GM12878 (cell line): Measurements from ENCODE around the gene SLC36A3. TPM values are rescaled to one million over a fixed set of nuclear protein-coding genes. Genes with fewer than 3 reads are reported as not detected.

Experiments
- ATAC-seq: fragments of 200-7000 bp; cut with Tn5 transposase; 3 replicates; pipeline ENCODE4 v1.9.1; 2020; ENCODE audit warnings: mild to moderate bottlenecking, moderate library complexity
- BruUV-seq: library from RNA; stranded (reverse); fragments of 400-500 nt; replicated peaks from 2 replicates; lab custom pipeline; 2021; lab: Mats Ljungman, UMichigan
- CTCF ChIA-PET: fragments of 300-600 bp; sonication (Branson Sonifier 250); formaldehyde crosslinking; extraction: SDS; loops from one replicate; lab custom pipeline; 2021; ENCODE audit warnings: inconsistent platforms; lab: Yijun Ruan, JAX
- POLR2A ChIA-PET: fragments of 350-600 bp; formaldehyde crosslinking; extraction: SDS; loops from one replicate; lab custom pipeline; 2021; ENCODE audit warnings: inconsistent platforms; lab: Charles Lee
- RAD21 ChIA-PET: fragments of 300-600 bp; sonication (Branson Sonifier 250); formaldehyde crosslinking; loops from one replicate; lab custom pipeline; 2023; ENCODE audit warnings: antibody characterized with exemption; ENCODE audit not compliant: unreplicated experiment; lab: Charles Lee
- SMC1A ChIA-PET: fragments of 300-600 bp; sonication (Branson Sonifier 250); formaldehyde crosslinking; loops from one replicate; lab custom pipeline; 2023; ENCODE audit not compliant: unreplicated experiment, uncharacterized antibody; lab: Charles Lee
- DNase-seq: peaks from one replicate; pipeline ENCODE4 v3.0.0-alpha.2; 2011; ENCODE audit warnings: low read depth, low spot score
- FAIRE-seq: peaks from 3 replicates; lab custom pipeline; 2011; peaks lifted over from hg19 to GRCh38; lab: Jason Lieb, UNC
- H2AFZ ChIP-seq: 2 replicates; pipeline ENCODE4 v1.6.0; 2011; ENCODE audit warnings: low read depth, low read length, control low read depth; ENCODE audit not compliant: control insufficient read depth
- H3K27ac ChIP-seq: 2 replicates; pipeline ENCODE4 v1.5.1; 2011; ENCODE audit warnings: control low read depth; ENCODE audit not compliant: control insufficient read depth, insufficient read depth
- H3K27me3 ChIP-seq, 2 experiments: replicated peaks in 1 of 2; 2 replicates each; pipeline versions ENCODE4 v1.6.0 to v1.6.1; 2011; ENCODE audit warnings: low read length in 1 of 2; ENCODE audit not compliant: control insufficient read depth in 2 of 2, insufficient read depth in 2 of 2
- H3K36me3 ChIP-seq, 2 experiments: 2 replicates each; pipeline ENCODE4 v1.5.1; 2011; ENCODE audit warnings: low read length in 1 of 2; ENCODE audit not compliant: control insufficient read depth in 2 of 2, insufficient read depth in 2 of 2
- H3K4me1 ChIP-seq: 2 replicates; pipeline ENCODE4 v1.6.1; 2011; ENCODE audit warnings: mild to moderate bottlenecking, low read length, moderate library complexity, mixed read lengths; ENCODE audit not compliant: control insufficient read depth, insufficient read depth
- H3K4me2 ChIP-seq: 2 replicates; pipeline ENCODE4 v1.6.0; 2011; ENCODE audit warnings: control low read depth; ENCODE audit not compliant: control insufficient read depth, insufficient read depth
- H3K4me3 ChIP-seq: fragments of 200-600 bp; sonication (generic); 2 replicates; pipeline ENCODE4 v1.5.1; 2016
- H3K79me2 ChIP-seq: 2 replicates; pipeline ENCODE4 v1.6.0; 2011; ENCODE audit warnings: low read length; ENCODE audit not compliant: control insufficient read depth, insufficient read depth
- H3K9ac ChIP-seq: 2 replicates; pipeline ENCODE4 v1.8.0; 2011; ENCODE audit warnings: low read length, control low read depth, mixed read lengths; ENCODE audit not compliant: control insufficient read depth, insufficient read depth
- H3K9me3 ChIP-seq: replicated peaks from 3 replicates; pipeline ENCODE4 v1.5.1; 2011; ENCODE audit warnings: mild to moderate bottlenecking, low read length; ENCODE audit not compliant: control insufficient read depth, insufficient read depth
- H4K20me1 ChIP-seq: 2 replicates; pipeline ENCODE4 v1.6.0; 2011; ENCODE audit not compliant: control insufficient read depth, insufficient read depth
- NBN ChIP-seq: fragments of 450-650 bp; IDR thresholded peaks from 2 replicates; pipeline ENCODE4 v1.6.1; 2016
- RCOR1 ChIP-seq: conservative IDR thresholded peaks from 2 replicates; pipeline ENCODE4 v1.6.1; 2012; ENCODE audit warnings: low read depth, low read length, improper control_type of control experiment
- SMC3 ChIP-seq: IDR thresholded peaks from 2 replicates; pipeline ENCODE4 v1.6.1; 2011; ENCODE audit warnings: low read length, improper control_type of control experiment, borderline replicate concordance
- SREBF1 ChIP-seq: IDR thresholded peaks from 2 replicates; pipeline ENCODE4 v1.6.1; 2012; ENCODE audit warnings: mild to moderate bottlenecking, low read length
- WGBS: methylation state at CpG from one replicate; pipeline ENCODE4 v1.1.6; 2016; ENCODE audit warnings: low lambda C conversion rate; ENCODE audit not compliant: insufficient replicate concordance, insufficient coverage; ENCODE audit errors: missing lambda C conversion rate; 5-methylcytosine and 5-hydroxymethylcytosine counted together
- in situ Hi-C: fragments of 300-500 bp; cut with MboI; formaldehyde crosslinking; loops from 9 replicates; pipeline ENCODE4 v1.14.3; 2018; ENCODE audit warnings: mixed read lengths
- intact Hi-C: fragments of 100-400 bp; cut with micrococcal nuclease; formaldehyde crosslinking; loops from one replicate; pipeline ENCODE4 v1.14.2; 2022; ENCODE audit not compliant: unreplicated experiment
- polyA plus RNA-seq, 11 experiments: library from polyadenylated mRNA; depleted of rRNA in 4 of 11; unstranded in 6 of 11; stranded (reverse) in 5 of 11; fragments of >200 nt; fragmentation: Nextera tagmentation in 4 of 11; fragmentation: Illumina TruSeq in 1 of 11; extraction: Ambion mirVana in 4 of 11; extraction: Trizol in 1 of 11; gene quantifications; 1 replicate in 1 of 11; 2 replicates in 10 of 11; pipeline versions ENCODE4 v1.2.1 to v1.2.3, GENCODE V29; 2011 to 2016; ENCODE audit warnings: inconsistent platforms in 2 of 11, missing spikeins in 2 of 11, low read depth in 1 of 11
- total RNA-seq, 4 experiments: library from RNA; depleted of rRNA in 3 of 4; stranded (reverse); fragments of >200 nt in 3 of 4; fragmentation: Illumina TruSeq in 1 of 4; extraction: Trizol in 1 of 4; gene quantifications; 2 replicates each; pipeline versions ENCODE4 v1.2.1 to v1.2.3, GENCODE V29; 2013 to 2021
- TF ChIP-seq, protein P1 (sequence below): IDR thresholded peaks from 2 replicates; pipeline ENCODE4 v1.6.1; 2012; ENCODE audit warnings: low read depth, low read length, improper control_type of control experiment
- TF ChIP-seq, protein P2 (sequence below): IDR thresholded peaks from 2 replicates; pipeline ENCODE4 v1.6.1; 2012; ENCODE audit warnings: low read depth, low read length, improper control_type of control experiment
- TF ChIP-seq, protein P3 (sequence below): IDR thresholded peaks from 2 replicates; pipeline ENCODE4 v1.6.1; 2012; ENCODE audit warnings: improper control_type of control experiment, low read depth, low read length; ENCODE audit not compliant: insufficient replicate concordance
- TF ChIP-seq, protein P4 (sequence below): IDR thresholded peaks from 2 replicates; pipeline ENCODE4 v1.6.1; 2012; ENCODE audit warnings: mild to moderate bottlenecking, low read depth, low read length
- TF ChIP-seq, protein P5 (sequence below): fragments of 450-650 bp; IDR thresholded peaks from 2 replicates; pipeline ENCODE4 v1.6.1; 2017; ENCODE audit warnings: low read depth, mild to moderate bottlenecking, moderate library complexity

SLC36A3 gene
- total and polyA plus RNA-seq, 10 of the 15 experiments (the other 5 are each of a cell fraction or from before 2014, with no cell fraction given), result 0.03 TPM; not detected in 9

DNA sequence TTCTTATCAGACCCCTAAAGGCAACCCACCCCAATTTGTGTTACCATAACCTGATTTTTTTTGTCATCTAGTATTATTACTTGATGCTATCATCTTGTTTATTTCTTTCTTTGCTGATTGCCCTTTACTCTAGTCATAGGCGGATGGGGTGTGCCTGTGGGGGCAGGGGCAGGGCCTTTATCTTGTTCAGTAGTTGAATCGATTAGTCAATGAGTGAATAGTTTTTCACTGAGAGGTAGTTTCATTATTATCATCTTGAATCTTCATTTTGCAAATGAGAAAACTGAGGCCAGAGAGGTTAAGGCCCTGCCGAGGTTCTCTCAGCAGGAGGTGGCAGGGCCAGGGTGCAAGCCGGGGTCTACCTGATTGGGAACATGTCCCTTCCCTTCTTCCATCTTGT is 60.0 kb downstream of the SLC36A3 start (continued):
- TF ChIP-seq, protein P1, sequence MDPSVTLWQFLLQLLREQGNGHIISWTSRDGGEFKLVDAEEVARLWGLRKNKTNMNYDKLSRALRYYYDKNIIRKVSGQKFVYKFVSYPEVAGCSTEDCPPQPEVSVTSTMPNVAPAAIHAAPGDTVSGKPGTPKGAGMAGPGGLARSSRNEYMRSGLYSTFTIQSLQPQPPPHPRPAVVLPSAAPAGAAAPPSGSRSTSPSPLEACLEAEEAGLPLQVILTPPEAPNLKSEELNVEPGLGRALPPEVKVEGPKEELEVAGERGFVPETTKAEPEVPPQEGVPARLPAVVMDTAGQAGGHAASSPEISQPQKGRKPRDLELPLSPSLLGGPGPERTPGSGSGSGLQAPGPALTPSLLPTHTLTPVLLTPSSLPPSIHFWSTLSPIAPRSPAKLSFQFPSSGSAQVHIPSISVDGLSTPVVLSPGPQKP, result no peak
- TF ChIP-seq, protein P2, sequence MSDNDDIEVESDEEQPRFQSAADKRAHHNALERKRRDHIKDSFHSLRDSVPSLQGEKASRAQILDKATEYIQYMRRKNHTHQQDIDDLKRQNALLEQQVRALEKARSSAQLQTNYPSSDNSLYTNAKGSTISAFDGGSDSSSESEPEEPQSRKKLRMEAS, result no peak
- TF ChIP-seq SMC3, result no peak
- no peak for TF ChIP-seq SREBF1
- TF ChIP-seq, all 136 proteins: peak for 0

DNA sequence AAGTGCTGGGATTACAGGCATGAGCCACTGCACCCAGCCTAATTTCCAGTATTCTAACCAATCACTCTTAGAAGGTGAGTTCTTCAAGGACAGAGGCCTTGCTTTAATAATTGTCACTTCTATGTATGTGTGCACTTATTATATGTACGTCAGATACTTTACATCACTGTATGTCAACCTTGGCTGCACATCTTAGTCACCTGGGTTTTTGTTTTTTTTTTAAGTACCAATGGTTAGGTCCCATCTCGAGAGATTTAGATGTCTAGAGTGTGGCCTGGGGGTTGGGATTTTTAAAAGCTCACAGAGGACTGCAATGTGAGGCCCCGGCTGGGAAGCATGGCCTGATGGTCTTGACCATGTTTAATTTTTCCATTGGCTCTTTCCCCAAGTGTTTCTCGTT is 60.4 kb downstream of the SLC36A3 start:
- whole genome bisulfite sequencing, result 41% methylated on average over 4 of the region's 4 CpGs
- FAIRE-seq (no peak), ATAC-seq (no peak), DNase-seq (no peak)
- RAD21 ChIA-PET, result interaction anchor here (1.1 to 7.0 kb wide), 2 partner anchors 10 to 128 kb away, joined by 3 to 81 read pairs; partner anchors contain the start of gene GM2A
- intact Hi-C loops, result no loop called here
- CTCF ChIA-PET, result interaction anchor here (2.5 to 9.9 kb wide), 5 partner anchors 10 to 191 kb away, joined by 11 to 293 read pairs (median 62); partner anchors contain the start of genes CCDC69 and GM2A
- Histone ChIP-seq H4K20me1 (no peaks in the 10 kb centered on the region), H3K4me2 (no peak overlapping the region), H3K4me3 (no peak overlapping the region), H3K79me2 (no peaks in the 10 kb centered on the region), H3K27ac (no peak overlapping the region), H3K27me3 (no peaks in the 10 kb centered on the region), H2AFZ (no peak overlapping the region), H3K9me3 (no peaks in the 10 kb centered on the region; the same call in 1 of the 3 replicates), H3K4me1 (peaks cover 60% of the 10 kb centered on the region), H3K36me3 (no peaks in the 10 kb centered on the region), H3K9ac (no peak overlapping the region)
- POLR2A ChIA-PET, result interaction anchor here (0.5 to 10.2 kb wide), 4 partner anchors 10 to 114 kb away, joined by 3 to 290 read pairs (median 32); partner anchors contain the start of genes CCDC69 and GM2A
- SMC1A ChIA-PET, result interaction anchor here (0.6 to 11.1 kb wide), 5 partner anchors 8 to 117 kb away, joined by 3 to 325 read pairs (median 76); partner anchors contain the start of genes CCDC69 and GM2A
- BruUV-seq, result no TSS peak
- in situ Hi-C loops, result no loop called here
- TF ChIP-seq, protein P3, sequence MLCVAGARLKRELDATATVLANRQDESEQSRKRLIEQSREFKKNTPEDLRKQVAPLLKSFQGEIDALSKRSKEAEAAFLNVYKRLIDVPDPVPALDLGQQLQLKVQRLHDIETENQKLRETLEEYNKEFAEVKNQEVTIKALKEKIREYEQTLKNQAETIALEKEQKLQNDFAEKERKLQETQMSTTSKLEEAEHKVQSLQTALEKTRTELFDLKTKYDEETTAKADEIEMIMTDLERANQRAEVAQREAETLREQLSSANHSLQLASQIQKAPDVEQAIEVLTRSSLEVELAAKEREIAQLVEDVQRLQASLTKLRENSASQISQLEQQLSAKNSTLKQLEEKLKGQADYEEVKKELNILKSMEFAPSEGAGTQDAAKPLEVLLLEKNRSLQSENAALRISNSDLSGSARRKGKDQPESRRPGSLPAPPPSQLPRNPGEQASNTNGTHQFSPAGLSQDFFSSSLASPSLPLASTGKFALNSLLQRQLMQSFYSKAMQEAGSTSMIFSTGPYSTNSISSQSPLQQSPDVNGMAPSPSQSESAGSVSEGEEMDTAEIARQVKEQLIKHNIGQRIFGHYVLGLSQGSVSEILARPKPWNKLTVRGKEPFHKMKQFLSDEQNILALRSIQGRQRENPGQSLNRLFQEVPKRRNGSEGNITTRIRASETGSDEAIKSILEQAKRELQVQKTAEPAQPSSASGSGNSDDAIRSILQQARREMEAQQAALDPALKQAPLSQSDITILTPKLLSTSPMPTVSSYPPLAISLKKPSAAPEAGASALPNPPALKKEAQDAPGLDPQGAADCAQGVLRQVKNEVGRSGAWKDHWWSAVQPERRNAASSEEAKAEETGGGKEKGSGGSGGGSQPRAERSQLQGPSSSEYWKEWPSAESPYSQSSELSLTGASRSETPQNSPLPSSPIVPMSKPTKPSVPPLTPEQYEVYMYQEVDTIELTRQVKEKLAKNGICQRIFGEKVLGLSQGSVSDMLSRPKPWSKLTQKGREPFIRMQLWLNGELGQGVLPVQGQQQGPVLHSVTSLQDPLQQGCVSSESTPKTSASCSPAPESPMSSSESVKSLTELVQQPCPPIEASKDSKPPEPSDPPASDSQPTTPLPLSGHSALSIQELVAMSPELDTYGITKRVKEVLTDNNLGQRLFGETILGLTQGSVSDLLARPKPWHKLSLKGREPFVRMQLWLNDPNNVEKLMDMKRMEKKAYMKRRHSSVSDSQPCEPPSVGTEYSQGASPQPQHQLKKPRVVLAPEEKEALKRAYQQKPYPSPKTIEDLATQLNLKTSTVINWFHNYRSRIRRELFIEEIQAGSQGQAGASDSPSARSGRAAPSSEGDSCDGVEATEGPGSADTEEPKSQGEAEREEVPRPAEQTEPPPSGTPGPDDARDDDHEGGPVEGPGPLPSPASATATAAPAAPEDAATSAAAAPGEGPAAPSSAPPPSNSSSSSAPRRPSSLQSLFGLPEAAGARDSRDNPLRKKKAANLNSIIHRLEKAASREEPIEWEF, result no peak
- TF ChIP-seq, protein P4, sequence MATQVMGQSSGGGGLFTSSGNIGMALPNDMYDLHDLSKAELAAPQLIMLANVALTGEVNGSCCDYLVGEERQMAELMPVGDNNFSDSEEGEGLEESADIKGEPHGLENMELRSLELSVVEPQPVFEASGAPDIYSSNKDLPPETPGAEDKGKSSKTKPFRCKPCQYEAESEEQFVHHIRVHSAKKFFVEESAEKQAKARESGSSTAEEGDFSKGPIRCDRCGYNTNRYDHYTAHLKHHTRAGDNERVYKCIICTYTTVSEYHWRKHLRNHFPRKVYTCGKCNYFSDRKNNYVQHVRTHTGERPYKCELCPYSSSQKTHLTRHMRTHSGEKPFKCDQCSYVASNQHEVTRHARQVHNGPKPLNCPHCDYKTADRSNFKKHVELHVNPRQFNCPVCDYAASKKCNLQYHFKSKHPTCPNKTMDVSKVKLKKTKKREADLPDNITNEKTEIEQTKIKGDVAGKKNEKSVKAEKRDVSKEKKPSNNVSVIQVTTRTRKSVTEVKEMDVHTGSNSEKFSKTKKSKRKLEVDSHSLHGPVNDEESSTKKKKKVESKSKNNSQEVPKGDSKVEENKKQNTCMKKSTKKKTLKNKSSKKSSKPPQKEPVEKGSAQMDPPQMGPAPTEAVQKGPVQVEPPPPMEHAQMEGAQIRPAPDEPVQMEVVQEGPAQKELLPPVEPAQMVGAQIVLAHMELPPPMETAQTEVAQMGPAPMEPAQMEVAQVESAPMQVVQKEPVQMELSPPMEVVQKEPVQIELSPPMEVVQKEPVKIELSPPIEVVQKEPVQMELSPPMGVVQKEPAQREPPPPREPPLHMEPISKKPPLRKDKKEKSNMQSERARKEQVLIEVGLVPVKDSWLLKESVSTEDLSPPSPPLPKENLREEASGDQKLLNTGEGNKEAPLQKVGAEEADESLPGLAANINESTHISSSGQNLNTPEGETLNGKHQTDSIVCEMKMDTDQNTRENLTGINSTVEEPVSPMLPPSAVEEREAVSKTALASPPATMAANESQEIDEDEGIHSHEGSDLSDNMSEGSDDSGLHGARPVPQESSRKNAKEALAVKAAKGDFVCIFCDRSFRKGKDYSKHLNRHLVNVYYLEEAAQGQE, result no peak
- TF ChIP-seq, protein P5, sequence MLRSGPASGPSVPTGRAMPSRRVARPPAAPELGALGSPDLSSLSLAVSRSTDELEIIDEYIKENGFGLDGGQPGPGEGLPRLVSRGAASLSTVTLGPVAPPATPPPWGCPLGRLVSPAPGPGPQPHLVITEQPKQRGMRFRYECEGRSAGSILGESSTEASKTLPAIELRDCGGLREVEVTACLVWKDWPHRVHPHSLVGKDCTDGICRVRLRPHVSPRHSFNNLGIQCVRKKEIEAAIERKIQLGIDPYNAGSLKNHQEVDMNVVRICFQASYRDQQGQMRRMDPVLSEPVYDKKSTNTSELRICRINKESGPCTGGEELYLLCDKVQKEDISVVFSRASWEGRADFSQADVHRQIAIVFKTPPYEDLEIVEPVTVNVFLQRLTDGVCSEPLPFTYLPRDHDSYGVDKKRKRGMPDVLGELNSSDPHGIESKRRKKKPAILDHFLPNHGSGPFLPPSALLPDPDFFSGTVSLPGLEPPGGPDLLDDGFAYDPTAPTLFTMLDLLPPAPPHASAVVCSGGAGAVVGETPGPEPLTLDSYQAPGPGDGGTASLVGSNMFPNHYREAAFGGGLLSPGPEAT, result no peak
- no peak for TF ChIP-seq RCOR1
- TF ChIP-seq NBN, result no peak
